Activated T-cell treated with anti-CD3 and anti-CD28 coated beads, Interleukin-2, amount 50 U/mL, for 4 hours (primary cell): ENCODE data around the gene SYT6. TPM values are rescaled to one million over a fixed set of nuclear protein-coding genes. Genes with fewer than 3 reads are reported as not detected.

ENCODE experiments used
- ATAC-seq, 2 donors: fragments of 200-7000 bp; cut with Tn5 transposase; one replicate each; pipeline ENCODE4 v1.10.0; 2021
- DNase-seq: peaks from one replicate; pipeline ENCODE4 v3.0.0-alpha.2; 2020
- H3K27me3 Mint-ChIP-seq: one replicate; pipeline ENCODE4 v1.8.0; 2021; ENCODE audit warnings: low read depth, mixed read lengths
- H3K36me3 Mint-ChIP-seq: one replicate; pipeline ENCODE4 v1.8.0; 2022; ENCODE audit warnings: mixed read lengths; ENCODE audit not compliant: insufficient read depth
- H3K4me1 Mint-ChIP-seq: one replicate; pipeline ENCODE4 v1.8.0; 2021; ENCODE audit warnings: low read depth, mixed read lengths
- H3K4me3 Mint-ChIP-seq: one replicate; pipeline ENCODE4 v1.8.0; 2021; ENCODE audit warnings: mild to moderate bottlenecking, moderate library complexity, mixed read lengths
- H3K9me3 Mint-ChIP-seq: one replicate; pipeline ENCODE4 v1.8.0; 2021; ENCODE audit warnings: mixed read lengths
- total RNA-seq, 3 donors: library from RNA; stranded (reverse); gene quantifications; one replicate each; pipeline ENCODE4 v1.2.1, GENCODE V29; 2021

SYT6 gene
- total RNA-seq, 3 donors from 2014 or later, result not detected

DNA sequence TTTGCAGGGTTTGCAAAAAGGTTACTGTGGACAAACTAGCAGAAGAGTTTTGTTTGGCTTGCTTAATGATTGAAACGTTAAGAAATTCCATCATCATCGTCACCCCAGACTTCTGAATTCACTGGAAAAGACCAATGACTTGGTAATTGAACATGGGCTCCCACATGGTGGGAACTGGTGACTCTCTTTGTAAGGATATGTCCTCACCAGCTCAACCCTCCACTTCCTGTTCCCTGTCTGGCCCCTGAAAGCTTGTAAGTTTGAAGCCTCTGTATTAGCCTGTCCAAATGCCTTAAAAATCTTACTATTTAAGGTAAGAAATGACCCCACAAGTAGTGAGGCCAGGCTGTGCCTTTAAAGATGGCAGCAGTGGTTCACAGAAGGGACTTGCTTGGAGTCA lies 9.7 kb downstream of the SYT6 start:
- ATAC-seq, result no peak
- peaks cover 11% of the 10 kb centered on the region for H3K27me3 Mint-ChIP-seq
- no peak for DNase-seq
- no peaks in the 10 kb centered on the region for H3K9me3 Mint-ChIP-seq
- no peaks in the 10 kb centered on the region for H3K36me3 Mint-ChIP-seq
- no peaks in the 10 kb centered on the region for H3K4me1 Mint-ChIP-seq
- no peak overlapping the region for H3K4me3 Mint-ChIP-seq

DNA sequence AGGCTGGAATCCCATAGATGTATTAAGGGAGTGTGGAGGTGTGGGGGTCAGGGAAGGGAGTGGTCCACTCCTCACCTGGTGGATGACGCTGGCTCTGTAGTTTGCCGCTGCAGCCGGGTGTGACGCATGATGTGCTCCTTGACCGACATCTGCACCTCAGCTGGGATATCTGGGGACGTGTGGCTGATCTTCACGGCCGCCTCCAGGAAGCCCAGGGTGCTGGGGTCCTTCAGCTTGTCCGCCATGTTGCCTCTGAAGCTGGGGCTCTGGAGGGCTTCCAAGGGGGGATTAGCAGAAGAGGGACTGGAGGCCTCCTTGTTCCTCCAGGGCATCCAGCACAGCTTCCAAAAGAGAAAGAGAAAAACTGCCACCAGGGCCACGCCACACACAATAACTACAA lies 14.1 kb downstream of the SYT6 start:
- Mint-ChIP-seq H3K4me3 (no peak overlapping the region), H3K4me1 (no peaks in the 10 kb centered on the region), H3K9me3 (no peaks in the 10 kb centered on the region), H3K36me3 (no peaks in the 10 kb centered on the region), H3K27me3 (peaks cover 5% of the 10 kb centered on the region)
- no peak for ATAC-seq
- DNase-seq, result no peak

DNA sequence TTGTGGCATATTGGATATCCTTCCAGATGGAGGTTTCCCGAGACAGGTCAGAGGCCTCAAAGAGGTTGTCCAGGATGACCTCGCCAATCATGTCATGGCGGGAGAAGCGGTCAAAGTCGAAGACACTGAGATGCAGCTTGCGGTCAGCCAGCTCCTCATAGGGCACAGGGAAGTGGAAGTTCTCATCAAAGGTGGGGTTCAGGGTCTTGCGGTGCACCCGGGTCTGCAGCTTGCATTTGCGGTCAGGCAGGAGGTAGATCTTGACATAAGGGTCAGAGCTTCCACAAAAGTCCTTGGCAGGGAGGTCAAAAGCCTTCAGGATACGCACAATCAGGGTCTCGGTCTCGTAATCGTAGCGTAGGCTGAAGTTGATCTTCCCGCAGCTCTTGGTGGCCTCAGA lies 16.2 kb downstream of the SYT6 start:
- ATAC-seq (no peak), DNase-seq (no peak)
- H3K27me3 Mint-ChIP-seq, result peaks cover 10% of the 10 kb centered on the region
- no peaks in the 10 kb centered on the region for H3K4me1 Mint-ChIP-seq
- H3K36me3 Mint-ChIP-seq, result no peaks in the 10 kb centered on the region
- H3K4me3 Mint-ChIP-seq, result no peak overlapping the region
- no peaks in the 10 kb centered on the region for H3K9me3 Mint-ChIP-seq

DNA sequence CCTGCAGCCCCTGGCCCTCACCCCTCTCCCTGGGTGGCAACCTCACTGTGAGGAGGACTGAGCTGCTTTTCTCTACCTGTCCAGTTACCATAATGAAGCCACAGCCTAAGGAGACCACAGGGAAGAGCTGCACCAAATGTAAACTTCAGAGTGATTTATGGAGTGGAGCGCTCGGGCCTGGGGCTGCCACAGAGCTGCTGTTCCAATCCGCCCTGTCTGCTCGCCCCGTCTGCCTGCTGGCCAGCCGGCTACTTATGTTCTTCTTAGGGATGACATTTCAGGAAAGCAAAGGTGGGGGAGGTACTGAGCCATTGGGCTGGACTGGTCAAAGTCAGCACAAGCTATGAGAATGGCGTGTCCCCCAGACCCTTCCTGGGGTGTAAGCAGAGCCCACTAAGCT lies 17.9 kb downstream of the SYT6 start:
- Mint-ChIP-seq H3K36me3 (no peaks in the 10 kb centered on the region), H3K9me3 (no peaks in the 10 kb centered on the region), H3K27me3 (peaks cover 13% of the 10 kb centered on the region), H3K4me3 (no peak overlapping the region), H3K4me1 (no peaks in the 10 kb centered on the region)
- no peak for DNase-seq
- no peak for ATAC-seq

DNA sequence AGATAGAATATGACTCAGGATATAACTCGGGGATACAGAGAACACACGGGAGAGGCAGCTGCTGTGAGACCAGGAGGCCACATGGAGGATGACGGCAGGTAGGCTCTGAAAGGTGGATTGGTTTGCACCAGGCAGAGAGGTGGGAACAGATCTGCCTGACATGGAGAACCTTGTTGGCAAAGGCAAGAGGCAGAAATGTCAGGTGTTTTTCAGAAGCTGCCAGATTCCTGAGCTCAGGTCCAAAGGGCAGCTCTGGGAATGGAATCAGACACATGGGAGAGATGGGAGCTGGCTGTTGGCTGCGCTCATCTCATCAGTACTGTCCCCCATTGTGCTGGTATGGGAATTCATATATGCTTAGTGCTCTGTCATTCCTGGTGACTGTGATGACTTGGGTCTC lies 19.2 kb downstream of the SYT6 start:
- H3K4me3 Mint-ChIP-seq, result no peak overlapping the region
- no peaks in the 10 kb centered on the region for H3K36me3 Mint-ChIP-seq
- H3K9me3 Mint-ChIP-seq, result no peaks in the 10 kb centered on the region
- no peak for ATAC-seq
- peaks cover 13% of the 10 kb centered on the region for H3K27me3 Mint-ChIP-seq
- H3K4me1 Mint-ChIP-seq, result no peaks in the 10 kb centered on the region
- no peak for DNase-seq

DNA sequence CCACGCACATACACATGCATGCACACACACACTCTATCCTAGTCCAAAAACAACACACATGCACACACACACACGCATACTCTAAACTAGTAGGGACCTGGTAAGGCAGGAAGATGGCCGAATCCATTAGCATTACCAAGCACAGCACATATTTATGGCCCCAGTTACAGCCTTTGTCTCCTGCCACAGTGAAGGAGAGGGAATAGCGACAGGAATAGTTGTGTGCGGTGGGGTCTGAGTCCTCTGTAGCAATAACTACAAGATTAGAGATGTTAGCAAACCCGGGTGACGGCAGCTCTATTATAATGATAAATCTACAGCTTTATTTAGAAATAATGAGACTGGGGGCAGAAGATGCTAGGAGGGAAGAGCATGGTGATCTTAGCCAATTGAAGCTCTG lies 20.5 kb downstream of the SYT6 start:
- DNase-seq, result no peak
- H3K4me3 Mint-ChIP-seq, result no peak overlapping the region
- ATAC-seq, result no peak
- no peaks in the 10 kb centered on the region for H3K9me3 Mint-ChIP-seq
- no peaks in the 10 kb centered on the region for H3K36me3 Mint-ChIP-seq
- peaks cover 14% of the 10 kb centered on the region for H3K27me3 Mint-ChIP-seq
- peaks cover 5% of the 10 kb centered on the region for H3K4me1 Mint-ChIP-seq

DNA sequence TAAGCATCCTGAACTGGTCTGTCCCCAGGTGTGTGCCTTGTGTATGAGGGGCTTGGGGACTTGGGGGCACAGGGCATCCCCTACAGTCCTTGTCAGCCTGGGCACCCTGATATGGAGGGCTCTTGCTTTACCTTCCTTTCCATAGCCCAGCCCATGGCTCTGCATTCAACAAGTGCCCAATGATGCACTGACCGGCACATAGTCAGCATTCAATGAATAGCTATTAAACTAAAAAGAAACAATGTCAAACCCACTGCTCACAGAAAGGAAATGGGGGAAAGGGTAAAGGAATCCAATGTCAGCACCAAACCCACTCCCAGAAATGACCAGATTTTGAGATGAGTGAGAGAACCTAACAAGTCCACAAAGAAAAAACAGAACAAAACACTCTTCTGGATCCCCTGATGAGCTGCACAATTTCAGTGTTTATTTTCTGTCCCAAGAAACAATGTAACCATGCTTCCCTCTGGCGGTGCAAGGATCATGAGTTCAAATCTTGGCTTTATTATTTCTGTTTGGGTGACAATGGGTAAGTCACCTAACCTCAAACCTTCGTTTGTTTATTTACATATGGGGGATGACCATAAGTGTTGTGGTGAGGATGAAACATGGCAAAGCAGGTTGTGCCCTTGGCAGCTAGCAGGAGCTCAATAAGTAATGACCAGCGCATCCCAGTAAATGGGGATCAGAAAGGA lies 22.0 kb downstream of the SYT6 start:
- Mint-ChIP-seq H3K27me3 (peaks cover 14% of the 10 kb centered on the region), H3K4me1 (peaks cover 5% of the 10 kb centered on the region), H3K9me3 (no peaks in the 10 kb centered on the region), H3K36me3 (no peaks in the 10 kb centered on the region), H3K4me3 (no peak overlapping the region)
- ATAC-seq (no peak), DNase-seq (no peak)

DNA sequence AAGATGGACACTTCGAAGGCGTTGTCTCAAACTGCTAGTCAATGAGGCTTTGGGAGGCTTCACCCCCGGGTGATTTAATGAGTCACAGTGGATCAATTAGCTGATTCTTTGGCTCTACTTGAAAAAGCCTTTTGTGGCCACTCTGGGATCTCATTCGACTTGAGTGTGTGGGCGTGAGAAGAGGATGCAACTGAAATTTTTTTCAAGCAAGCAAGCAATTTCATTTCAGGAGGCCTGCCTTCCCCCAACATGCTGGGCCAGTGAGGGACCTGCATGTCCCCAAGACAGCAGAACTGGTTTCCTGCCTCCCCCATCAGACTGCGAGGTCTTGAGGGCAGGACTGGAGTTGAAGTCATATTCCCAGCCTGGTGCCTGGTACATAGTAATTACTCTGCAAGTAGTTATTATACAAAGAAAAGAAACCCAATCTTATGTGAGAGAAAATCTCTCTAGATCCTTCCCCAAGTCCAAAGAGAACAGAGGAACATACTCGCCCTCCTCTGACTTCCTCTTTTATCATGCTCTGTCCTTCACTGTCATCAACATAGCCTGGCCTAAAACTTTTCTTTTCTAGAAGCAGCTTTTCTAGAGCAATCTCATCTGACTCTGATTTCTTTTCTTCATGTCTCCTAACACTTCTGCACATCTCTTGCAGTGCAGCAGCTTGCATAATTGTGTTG lies 22.7 kb downstream of the SYT6 start:
- no peaks in the 10 kb centered on the region for H3K36me3 Mint-ChIP-seq
- peaks cover 14% of the 10 kb centered on the region for H3K27me3 Mint-ChIP-seq
- H3K4me1 Mint-ChIP-seq, result peaks cover 5% of the 10 kb centered on the region
- no peak for DNase-seq
- H3K4me3 Mint-ChIP-seq, result no peak overlapping the region
- ATAC-seq, result no peak
- H3K9me3 Mint-ChIP-seq, result no peaks in the 10 kb centered on the region

DNA sequence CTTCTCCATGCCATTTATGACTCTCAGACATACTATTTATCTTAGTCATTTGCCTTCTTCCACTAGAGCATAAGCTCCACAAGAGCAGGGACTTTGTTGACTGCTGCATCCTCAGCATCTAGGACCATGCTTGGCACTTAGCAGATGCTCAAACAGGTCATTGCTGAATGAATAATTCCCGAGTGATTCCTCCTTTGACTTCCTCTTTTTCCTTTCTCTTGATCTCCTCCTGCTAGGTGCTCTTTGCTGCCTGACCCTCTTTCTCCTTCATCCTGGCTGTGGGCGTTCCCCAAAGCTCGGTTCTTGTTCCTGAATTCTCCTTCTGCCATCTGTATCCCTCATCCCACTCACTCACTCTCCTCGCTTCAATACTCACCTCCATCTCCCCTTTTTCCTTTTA lies 23.5 kb downstream of the SYT6 start:
- H3K9me3 Mint-ChIP-seq, result no peaks in the 10 kb centered on the region
- H3K4me1 Mint-ChIP-seq, result peaks cover 5% of the 10 kb centered on the region
- ATAC-seq, result no peak
- no peak for DNase-seq
- H3K36me3 Mint-ChIP-seq, result no peaks in the 10 kb centered on the region
- peaks cover 11% of the 10 kb centered on the region for H3K27me3 Mint-ChIP-seq
- no peak overlapping the region for H3K4me3 Mint-ChIP-seq

DNA sequence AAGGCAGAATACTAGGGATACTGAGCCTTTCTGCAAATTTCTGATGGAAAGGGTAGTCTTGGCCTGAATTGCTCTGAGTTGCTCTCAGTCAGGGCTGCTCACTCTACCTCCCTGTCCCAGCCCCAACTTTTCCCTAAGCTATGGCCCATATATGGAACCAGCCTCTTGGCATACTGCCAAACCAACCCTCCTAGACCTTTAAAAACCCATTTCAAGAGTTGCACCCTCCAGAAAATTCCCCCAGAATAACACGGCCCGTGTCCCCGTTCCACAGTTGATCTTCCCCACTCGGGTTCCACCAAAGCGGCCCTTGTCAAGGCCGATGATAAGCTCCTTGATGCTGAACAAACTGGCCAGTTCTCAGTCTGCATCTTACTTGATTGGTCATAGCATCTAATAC lies 25.4 kb downstream of the SYT6 start:
- Mint-ChIP-seq H3K4me3 (no peak overlapping the region), H3K36me3 (no peaks in the 10 kb centered on the region), H3K9me3 (no peaks in the 10 kb centered on the region), H3K4me1 (peaks cover 5% of the 10 kb centered on the region), H3K27me3 (peaks cover 7% of the 10 kb centered on the region)
- ATAC-seq (no peak), DNase-seq (no peak)

DNA sequence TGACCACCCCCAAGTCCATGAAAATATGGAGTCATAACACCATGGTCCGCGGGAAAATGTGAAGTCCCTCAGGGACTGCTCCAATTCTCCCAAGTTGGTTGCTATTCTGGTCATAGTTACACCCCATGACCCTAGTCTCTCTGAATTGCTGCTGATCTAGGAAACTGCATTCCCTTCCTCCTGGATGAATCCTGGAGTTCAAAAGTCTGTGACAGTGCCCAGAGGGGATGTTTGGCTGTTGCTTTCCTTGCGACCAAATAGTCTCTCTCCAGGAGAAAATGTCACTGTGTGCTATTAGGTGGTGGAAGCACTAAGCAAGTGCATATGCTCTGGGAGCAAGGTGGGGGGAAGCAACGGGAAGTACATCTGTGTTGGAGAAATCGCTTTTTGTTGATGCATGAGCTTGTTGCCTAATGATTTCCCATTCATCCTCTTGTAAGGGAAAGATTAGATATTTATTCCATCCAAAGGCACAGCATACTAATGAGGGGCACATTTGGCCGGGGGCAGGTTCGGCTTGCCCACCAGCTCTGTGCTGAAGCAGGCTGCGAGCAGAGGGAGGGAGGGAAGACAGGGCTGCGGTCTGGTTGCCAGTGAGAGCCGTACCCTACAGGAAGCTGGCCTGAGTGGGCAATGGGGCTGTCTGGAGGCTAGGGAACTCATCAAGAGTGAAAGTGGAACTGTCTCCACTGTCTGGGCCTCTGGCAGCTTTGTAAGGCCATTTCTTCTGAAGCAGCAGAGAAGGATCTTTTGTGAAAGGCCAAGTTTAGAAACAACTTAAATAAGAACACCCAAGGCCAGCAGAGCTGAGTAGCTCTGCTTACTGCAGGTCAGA lies 27.2 kb downstream of the SYT6 start:
- Mint-ChIP-seq H3K4me1 (peaks cover 5% of the 10 kb centered on the region), H3K4me3 (no peak overlapping the region)
- no peak for ATAC-seq

DNA sequence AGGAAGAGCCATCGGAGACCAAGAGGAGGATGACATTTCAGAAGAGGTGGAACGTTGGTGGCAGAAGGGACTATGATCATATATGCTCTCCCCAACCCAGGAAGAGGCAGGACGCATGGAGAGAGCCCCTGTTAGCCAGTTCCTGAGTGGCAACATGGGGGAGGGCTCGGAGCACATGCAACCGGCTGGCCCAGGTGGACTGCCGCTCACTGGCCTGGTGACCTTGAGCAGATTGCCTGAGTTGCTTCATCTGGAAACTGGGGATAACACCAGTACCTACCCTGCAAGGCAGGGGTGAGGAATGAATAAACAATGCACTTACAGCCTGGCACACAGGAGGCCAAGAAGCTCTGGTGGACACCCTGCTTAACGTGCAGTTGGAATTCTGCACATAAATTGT lies 29.0 kb downstream of the SYT6 start:
- DNase-seq (no peak), ATAC-seq (no peak)
- H3K27me3 Mint-ChIP-seq, result peaks cover 4% of the 10 kb centered on the region
- no peaks in the 10 kb centered on the region for H3K9me3 Mint-ChIP-seq
- no peak overlapping the region for H3K4me3 Mint-ChIP-seq
- peaks cover 5% of the 10 kb centered on the region for H3K4me1 Mint-ChIP-seq
- H3K36me3 Mint-ChIP-seq, result no peaks in the 10 kb centered on the region

More for the DNA sequence above, 27.2 kb downstream of the SYT6 start:
- no peaks in the 10 kb centered on the region for H3K36me3 Mint-ChIP-seq
- DNase-seq, result no peak
- H3K27me3 Mint-ChIP-seq, result peaks cover 4% of the 10 kb centered on the region
- no peaks in the 10 kb centered on the region for H3K9me3 Mint-ChIP-seq

DNA sequence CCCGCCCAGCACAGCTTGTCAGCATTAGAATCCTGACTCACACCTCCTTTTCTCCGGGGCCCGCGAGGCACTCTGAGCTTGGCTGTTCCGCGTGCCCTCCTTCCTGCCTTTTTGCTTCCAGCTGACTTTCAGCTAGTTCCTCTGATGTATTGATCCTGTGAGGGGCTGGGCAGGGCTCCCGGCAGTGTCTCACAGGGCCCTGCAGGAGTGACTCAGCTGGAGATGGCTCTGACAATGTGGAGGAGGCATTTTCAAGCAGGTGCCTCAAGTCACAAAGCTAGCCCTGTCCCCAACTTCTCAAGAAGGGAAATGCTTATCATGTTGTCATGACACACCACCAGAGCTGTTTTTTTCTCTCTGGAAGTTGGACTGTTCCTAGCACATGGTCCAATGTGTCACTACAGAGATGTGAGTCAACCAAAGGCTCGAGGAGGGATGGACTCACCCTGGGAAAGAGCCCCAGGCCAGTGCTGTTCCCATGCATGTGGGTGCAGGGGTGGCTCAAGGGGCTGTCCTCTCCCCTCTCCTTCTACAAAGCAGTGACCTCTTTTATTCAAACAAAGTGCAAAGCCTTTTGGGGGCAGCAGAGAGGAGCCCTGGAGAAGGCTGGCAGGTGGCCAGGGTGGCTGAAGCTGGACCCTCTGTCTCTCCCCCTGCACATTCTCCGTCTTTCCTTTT lies 30.6 kb downstream of the SYT6 start:
- Mint-ChIP-seq H3K4me3 (no peak overlapping the region), H3K36me3 (no peaks in the 10 kb centered on the region), H3K9me3 (no peaks in the 10 kb centered on the region), H3K27me3 (peaks cover 3% of the 10 kb centered on the region), H3K4me1 (no peaks in the 10 kb centered on the region)
- ATAC-seq (no peak), DNase-seq (no peak)

DNA sequence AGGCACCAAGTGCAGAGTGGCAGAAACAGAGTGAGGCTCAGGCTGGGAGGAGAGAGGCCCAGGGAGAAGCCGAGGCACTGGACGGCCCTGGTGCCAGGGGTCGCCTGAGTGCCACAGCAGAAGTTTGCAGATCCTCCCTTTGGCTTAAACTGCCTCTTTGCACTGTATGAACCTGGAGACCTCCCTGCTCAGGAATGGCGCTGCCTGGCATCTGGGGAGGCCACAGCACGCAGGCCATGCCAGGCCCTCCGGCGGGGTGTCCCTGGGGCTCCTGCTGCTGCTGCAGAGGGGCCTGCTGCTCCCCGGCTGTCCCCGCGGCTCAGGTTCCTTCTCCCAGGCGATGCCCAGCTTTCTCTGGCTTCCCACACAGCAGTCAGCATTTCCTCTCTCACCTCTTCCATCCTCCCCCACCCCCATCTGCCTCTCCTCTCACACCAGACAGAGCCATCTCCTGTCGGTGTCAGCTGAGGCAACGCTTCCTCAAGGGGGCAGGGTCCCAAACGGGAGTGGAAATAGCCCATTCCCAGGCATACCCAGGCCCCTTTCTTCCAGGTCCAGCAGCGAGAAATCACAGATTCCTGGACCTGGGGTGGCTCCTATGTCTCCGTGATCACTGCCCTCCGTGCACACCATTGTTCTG lies 35.2 kb downstream of the SYT6 start:
- no peak for DNase-seq
- peaks cover 3% of the 10 kb centered on the region for H3K4me1 Mint-ChIP-seq
- no peaks in the 10 kb centered on the region for H3K36me3 Mint-ChIP-seq
- no peak for ATAC-seq
- H3K4me3 Mint-ChIP-seq, result no peak overlapping the region
- H3K27me3 Mint-ChIP-seq, result no peaks in the 10 kb centered on the region
- no peaks in the 10 kb centered on the region for H3K9me3 Mint-ChIP-seq
